ELR (cell line): ENCODE measurements around the gene OGFR.

Experiments
- DNase-seq: peaks from one replicate; pipeline ENCODE4 v3.0.0-alpha.2; 2015; ENCODE audit warnings: low read depth

Gene OGFR

GRCh38 chr20:62860924-62861691 is 56.5 kb downstream of the OGFR start:
- DNase-seq = peak; percentile 49

DNA sequence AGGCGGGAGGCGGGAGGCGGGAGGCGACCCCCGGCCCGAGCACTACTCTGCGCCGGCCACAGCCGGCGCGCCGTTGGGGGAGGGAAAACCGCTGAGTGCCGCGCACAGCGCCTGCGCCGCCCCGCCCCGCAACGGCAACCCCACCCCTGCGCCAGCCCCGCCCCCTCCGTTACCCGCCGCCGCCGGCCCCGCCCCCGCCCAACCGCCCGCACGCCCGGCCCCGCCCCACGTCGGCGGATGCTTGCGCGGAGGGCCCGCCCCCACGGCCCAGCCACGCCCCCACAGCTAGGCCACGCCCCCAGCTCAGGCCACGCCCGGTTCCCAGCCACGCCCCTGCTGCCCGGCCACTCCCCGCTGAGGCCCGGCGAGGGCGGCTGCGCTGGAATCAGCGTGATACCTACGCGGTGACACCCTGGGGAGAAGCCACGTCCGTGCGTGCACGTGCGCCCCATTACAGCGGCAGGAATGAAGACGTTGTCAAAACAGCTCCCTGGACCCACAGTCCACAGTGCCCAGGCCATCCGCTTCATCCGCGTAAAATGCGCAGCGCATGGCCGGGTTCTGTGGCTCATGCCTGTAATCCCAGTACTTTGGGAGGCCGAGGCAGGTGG is 57.2 kb downstream of the OGFR start, which contains the start of gene TCFL5:
TCFL5 (minus strand) TSS at position 97 of the 611 bp plus-strand sequence. CDS start 152 bp downstream, outside the sequence.
- peak; percentile 86 for DNase-seq
